Liver (tissue), 9 donors: ENCODE results near the gene CCDC78. TPM values are rescaled to one million over a fixed set of nuclear protein-coding genes. Genes with fewer than 3 reads are reported as not detected.
"Not testable (repeated sequence)": the region's sequence is repeated elsewhere in the genome, so short reads cannot be mapped to it uniquely, and the experiment has no call there.

Experiments used
- DNase-seq: peaks from one replicate; pipeline ENCODE4 v3.0.0-alpha.2; 2017; ENCODE audit warnings: low spot score
- H3K27ac ChIP-seq, 2 donors: one replicate each; pipeline ENCODE4 v1.7.0; 2013; ENCODE audit warnings: inconsistent platforms in 2 of 2, low read length in 2 of 2, control low read depth in 1 of 2, low read depth in 1 of 2, mild to moderate bottlenecking in 1 of 2
- H3K27me3 ChIP-seq, 4 donors: one replicate each; pipeline versions ENCODE4 v1.6.1 to v1.7.0; 2013; ENCODE audit warnings: low read length in 3 of 4, inconsistent platforms in 1 of 4, mild to moderate bottlenecking in 1 of 4, moderate library complexity in 1 of 4; ENCODE audit not compliant: control insufficient read depth in 4 of 4, insufficient read depth in 4 of 4
- H3K36me3 ChIP-seq, 4 donors: one replicate each; pipeline versions ENCODE4 v1.6.1 to v1.7.0; 2013; ENCODE audit warnings: low read length in 3 of 4, mild to moderate bottlenecking in 3 of 4, low read depth in 1 of 4, moderate library complexity in 1 of 4; ENCODE audit not compliant: control insufficient read depth in 4 of 4, insufficient read depth in 3 of 4
- H3K4me1 ChIP-seq, 4 donors: one replicate each; pipeline versions ENCODE4 v1.6.1 to v1.7.0; 2013; ENCODE audit warnings: low read length in 3 of 4, mild to moderate bottlenecking in 3 of 4, moderate library complexity in 1 of 4; ENCODE audit not compliant: control insufficient read depth in 4 of 4, insufficient read depth in 4 of 4
- H3K4me3 ChIP-seq, 3 donors: one replicate each; pipeline versions ENCODE4 v1.6.1 to v1.7.0; 2013; ENCODE audit warnings: low read length in 3 of 3, control low read depth in 1 of 3, low read depth in 1 of 3, mild to moderate bottlenecking in 1 of 3
- H3K9ac ChIP-seq, 2 donors: one replicate each; pipeline ENCODE4 v1.7.0; 2013; ENCODE audit warnings: low read length in 2 of 2, mild to moderate bottlenecking in 2 of 2, moderate library complexity in 2 of 2, control low read depth in 1 of 2, low read depth in 1 of 2
- H3K9me3 ChIP-seq, 4 donors: one replicate each; pipeline versions ENCODE4 v1.6.1 to v1.7.0; 2013; ENCODE audit warnings: low read length in 3 of 4; ENCODE audit not compliant: control insufficient read depth in 4 of 4
- CTCF ChIP-seq: fragments of 150-350 bp; IDR thresholded peaks from 2 replicates; pipeline ENCODE4 v1.5.1; 2017; ENCODE audit warnings: improper control_type of control experiment, low read depth, low read length; ENCODE audit not compliant: missing input control
- EGR1 ChIP-seq, 2 donors: IDR thresholded peaks; 2 replicates each; pipeline ENCODE4 v1.6.1; 2016 to 2018; ENCODE audit warnings: antibody characterized with exemption in 2 of 2, low read depth in 2 of 2
- FOXA1 ChIP-seq: IDR thresholded peaks from 2 replicates; pipeline ENCODE4 v1.6.1; 2016; ENCODE audit warnings: antibody characterized with exemption
- FOXA2 ChIP-seq: IDR thresholded peaks from 2 replicates; pipeline ENCODE4 v1.6.1; 2016; ENCODE audit warnings: antibody characterized with exemption
- GABPA ChIP-seq, 2 donors: IDR thresholded peaks in 1 of 2; conservative IDR thresholded peaks in 1 of 2; 2 replicates each; pipeline ENCODE4 v1.6.1; 2016; ENCODE audit warnings: antibody characterized with exemption in 2 of 2, mild to moderate bottlenecking in 1 of 2, moderate library complexity in 1 of 2
- HNF4A ChIP-seq, 2 donors: conservative IDR thresholded peaks; 2 replicates each; pipeline ENCODE4 v1.6.1; 2016; ENCODE audit warnings: antibody characterized with exemption in 2 of 2, mild to moderate bottlenecking in 2 of 2
- HNF4G ChIP-seq: IDR thresholded peaks from 2 replicates; pipeline ENCODE4 v1.6.1; 2016; ENCODE audit warnings: antibody characterized with exemption
- JUND ChIP-seq, 2 donors: IDR thresholded peaks; 2 replicates each; pipeline ENCODE4 v1.6.1; 2016; ENCODE audit warnings: antibody characterized with exemption in 2 of 2
- MAX ChIP-seq: IDR thresholded peaks from 2 replicates; pipeline ENCODE4 v1.6.1; 2016; ENCODE audit warnings: antibody characterized with exemption
- NR2F2 ChIP-seq: IDR thresholded peaks from 2 replicates; pipeline ENCODE4 v1.6.1; 2016; ENCODE audit warnings: antibody characterized with exemption
- RAD21 ChIP-seq, 2 donors: IDR thresholded peaks; 2 replicates each; pipeline ENCODE4 v1.6.1; 2016; ENCODE audit warnings: antibody characterized with exemption in 2 of 2, mild to moderate bottlenecking in 2 of 2
- RXRA ChIP-seq, 2 donors: IDR thresholded peaks; 2 replicates each; pipeline ENCODE4 v1.6.1; 2017 to 2018; ENCODE audit warnings: antibody characterized with exemption in 2 of 2, mild to moderate bottlenecking in 1 of 2
- SP1 ChIP-seq: IDR thresholded peaks from 2 replicates; pipeline ENCODE4 v1.6.1; 2018; ENCODE audit warnings: antibody characterized with exemption, mild to moderate bottlenecking
- TAF1 ChIP-seq: conservative IDR thresholded peaks from 2 replicates; pipeline ENCODE4 v1.6.1; 2016; ENCODE audit warnings: antibody characterized with exemption, mild to moderate bottlenecking
- YY1 ChIP-seq: IDR thresholded peaks from 2 replicates; pipeline ENCODE4 v1.6.1; 2016; ENCODE audit warnings: antibody characterized with exemption, mild to moderate bottlenecking
- WGBS: extraction: QIAGEN DNeasy Blood & Tissue Kit; methylation state at CpG from one replicate; pipeline ENCODE4 v1.1.7; 2013; 5-methylcytosine and 5-hydroxymethylcytosine counted together
- polyA plus RNA-seq, 2 donors: library from polyadenylated mRNA; stranded (reverse) in 1 of 2; unstranded in 1 of 2; fragments of 200-250 nt in 1 of 2; fragments of >200 nt in 1 of 2; fragmentation: Nextera tagmentation in 1 of 2; extraction: Ambion mirVana in 1 of 2; gene quantifications; one replicate each; pipeline versions ENCODE4 v1.2.1 to v1.2.3, GENCODE V29; 2013 to 2015
- total RNA-seq, 2 donors: library from RNA; depleted of rRNA; stranded (reverse); fragments of >200 nt; gene quantifications; one replicate each; pipeline ENCODE4 v1.2.3, GENCODE V29; 2014
- TF ChIP-seq, protein P1 (sequence below): IDR thresholded peaks from 2 replicates; pipeline ENCODE4 v1.6.1; 2016; ENCODE audit warnings: antibody characterized with exemption
- TF ChIP-seq, protein P2 (sequence below): IDR thresholded peaks from 2 replicates; pipeline ENCODE4 v1.6.1; 2016; ENCODE audit warnings: antibody characterized with exemption, mild to moderate bottlenecking
- TF ChIP-seq, protein P3 (sequence below): IDR thresholded peaks from 2 replicates; pipeline ENCODE4 v1.6.1; 2016; ENCODE audit warnings: antibody characterized with exemption
- donor health status: healthy.
- donor health status: healthy.
- donor health status: healthy.
- donor health status: healthy.
- donor health status: healthy.

CCDC78 gene
- total and polyA plus RNA-seq, 4 donors, result 0.05 to 0.28 (median 0.08) TPM; not detected in 1

GRCh38 chr16:756428-756827 lies 30.2 kb upstream of the CCDC78 start:
- Histone ChIP-seq H3K4me3 (no peak overlapping the region), H3K9ac (no peak overlapping the region), H3K36me3 (no peaks in the 10 kb centered on the region), H3K27ac (no peak overlapping the region), H3K27me3 (no peaks in the 10 kb centered on the region), H3K4me1 (no peaks in the 10 kb centered on the region), H3K9me3 (peaks cover 0 to 5% (median 0%) of the 10 kb centered on the region in 4 donors)
- no peak for TF ChIP-seq TAF1
- TF ChIP-seq HNF4A (conservative IDR thresholded peaks at IDR 0.05), result no peak
- TF ChIP-seq RAD21 (IDR thresholded peaks at IDR 0.05), result no peak
- no peak for TF ChIP-seq CTCF
- TF ChIP-seq NR2F2, result no peak
- TF ChIP-seq MAX, result no peak
- TF ChIP-seq, protein P1, sequence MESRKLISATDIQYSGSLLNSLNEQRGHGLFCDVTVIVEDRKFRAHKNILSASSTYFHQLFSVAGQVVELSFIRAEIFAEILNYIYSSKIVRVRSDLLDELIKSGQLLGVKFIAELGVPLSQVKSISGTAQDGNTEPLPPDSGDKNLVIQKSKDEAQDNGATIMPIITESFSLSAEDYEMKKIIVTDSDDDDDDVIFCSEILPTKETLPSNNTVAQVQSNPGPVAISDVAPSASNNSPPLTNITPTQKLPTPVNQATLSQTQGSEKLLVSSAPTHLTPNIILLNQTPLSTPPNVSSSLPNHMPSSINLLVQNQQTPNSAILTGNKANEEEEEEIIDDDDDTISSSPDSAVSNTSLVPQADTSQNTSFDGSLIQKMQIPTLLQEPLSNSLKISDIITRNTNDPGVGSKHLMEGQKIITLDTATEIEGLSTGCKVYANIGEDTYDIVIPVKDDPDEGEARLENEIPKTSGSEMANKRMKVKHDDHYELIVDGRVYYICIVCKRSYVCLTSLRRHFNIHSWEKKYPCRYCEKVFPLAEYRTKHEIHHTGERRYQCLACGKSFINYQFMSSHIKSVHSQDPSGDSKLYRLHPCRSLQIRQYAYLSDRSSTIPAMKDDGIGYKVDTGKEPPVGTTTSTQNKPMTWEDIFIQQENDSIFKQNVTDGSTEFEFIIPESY, result no peak
- TF ChIP-seq FOXA1, result no peak
- TF ChIP-seq FOXA2, result no peak
- TF ChIP-seq RXRA (IDR thresholded peaks at IDR 0.05), result no peak
- TF ChIP-seq, protein P2, sequence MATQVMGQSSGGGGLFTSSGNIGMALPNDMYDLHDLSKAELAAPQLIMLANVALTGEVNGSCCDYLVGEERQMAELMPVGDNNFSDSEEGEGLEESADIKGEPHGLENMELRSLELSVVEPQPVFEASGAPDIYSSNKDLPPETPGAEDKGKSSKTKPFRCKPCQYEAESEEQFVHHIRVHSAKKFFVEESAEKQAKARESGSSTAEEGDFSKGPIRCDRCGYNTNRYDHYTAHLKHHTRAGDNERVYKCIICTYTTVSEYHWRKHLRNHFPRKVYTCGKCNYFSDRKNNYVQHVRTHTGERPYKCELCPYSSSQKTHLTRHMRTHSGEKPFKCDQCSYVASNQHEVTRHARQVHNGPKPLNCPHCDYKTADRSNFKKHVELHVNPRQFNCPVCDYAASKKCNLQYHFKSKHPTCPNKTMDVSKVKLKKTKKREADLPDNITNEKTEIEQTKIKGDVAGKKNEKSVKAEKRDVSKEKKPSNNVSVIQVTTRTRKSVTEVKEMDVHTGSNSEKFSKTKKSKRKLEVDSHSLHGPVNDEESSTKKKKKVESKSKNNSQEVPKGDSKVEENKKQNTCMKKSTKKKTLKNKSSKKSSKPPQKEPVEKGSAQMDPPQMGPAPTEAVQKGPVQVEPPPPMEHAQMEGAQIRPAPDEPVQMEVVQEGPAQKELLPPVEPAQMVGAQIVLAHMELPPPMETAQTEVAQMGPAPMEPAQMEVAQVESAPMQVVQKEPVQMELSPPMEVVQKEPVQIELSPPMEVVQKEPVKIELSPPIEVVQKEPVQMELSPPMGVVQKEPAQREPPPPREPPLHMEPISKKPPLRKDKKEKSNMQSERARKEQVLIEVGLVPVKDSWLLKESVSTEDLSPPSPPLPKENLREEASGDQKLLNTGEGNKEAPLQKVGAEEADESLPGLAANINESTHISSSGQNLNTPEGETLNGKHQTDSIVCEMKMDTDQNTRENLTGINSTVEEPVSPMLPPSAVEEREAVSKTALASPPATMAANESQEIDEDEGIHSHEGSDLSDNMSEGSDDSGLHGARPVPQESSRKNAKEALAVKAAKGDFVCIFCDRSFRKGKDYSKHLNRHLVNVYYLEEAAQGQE, result no peak
- TF ChIP-seq SP1, result no peak
- TF ChIP-seq, protein P3, sequence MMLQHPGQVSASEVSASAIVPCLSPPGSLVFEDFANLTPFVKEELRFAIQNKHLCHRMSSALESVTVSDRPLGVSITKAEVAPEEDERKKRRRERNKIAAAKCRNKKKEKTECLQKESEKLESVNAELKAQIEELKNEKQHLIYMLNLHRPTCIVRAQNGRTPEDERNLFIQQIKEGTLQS, result no peak
- no peak for TF ChIP-seq EGR1 (IDR thresholded peaks at IDR 0.05; ENCODE audit: low read depth in 2 of 2)
- TF ChIP-seq GABPA (IDR thresholded peaks at IDR 0.05 in 1 of 2, conservative IDR thresholded peaks at IDR 0.05 in 1 of 2), result no peak
- no peak for TF ChIP-seq JUND (IDR thresholded peaks at IDR 0.05)
- TF ChIP-seq HNF4G, result no peak
- 89% methylated on average over 5 of the region's 5 CpGs for WGBS
- no peak for DNase-seq

DNA sequence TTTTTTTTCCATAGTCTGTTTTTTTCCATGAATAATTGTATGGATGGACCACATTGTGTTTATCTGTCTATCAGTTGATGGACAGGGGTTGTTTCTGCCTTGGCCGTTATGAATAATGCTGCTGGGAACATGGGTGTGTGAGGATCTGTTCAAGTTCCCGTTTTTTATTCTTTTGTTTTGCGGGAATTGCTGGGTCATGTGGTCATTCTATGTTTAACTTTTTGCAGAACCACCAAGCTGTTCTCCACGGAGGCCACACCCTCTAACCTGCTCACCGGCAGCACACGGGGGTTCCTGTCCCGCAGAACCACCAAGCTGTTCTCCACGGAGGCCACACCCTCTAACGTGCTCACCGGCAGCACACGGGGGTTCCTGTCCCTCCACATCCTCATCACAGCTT lies 28.4 kb upstream of the CCDC78 start:
- no peak overlapping the region for H3K9ac ChIP-seq
- DNase-seq, result no peak
- H3K4me1 ChIP-seq, result no peaks in the 10 kb centered on the region
- WGBS, result 54% methylated on average over 11 of the region's 11 CpGs
- H3K27me3 ChIP-seq, result no peaks in the 10 kb centered on the region
- TF ChIP-seq SP1 (no peak), HNF4A (conservative IDR thresholded peaks at IDR 0.05) (no peak), FOXA2 (no peak), JUND (IDR thresholded peaks at IDR 0.05) (no peak), TAF1 (no peak), RXRA (IDR thresholded peaks at IDR 0.05) (no peak), YY1 (no peak), FOXA1 (no peak), EGR1 (IDR thresholded peaks at IDR 0.05; ENCODE audit: low read depth in 2 of 2) (no peak), RAD21 (IDR thresholded peaks at IDR 0.05) (no peak)
- TF ChIP-seq, protein P3, result no peak
- H3K36me3 ChIP-seq, result no peaks in the 10 kb centered on the region
- peaks cover 0 to 5% (median 0%) of the 10 kb centered on the region in 4 donors for H3K9me3 ChIP-seq
- H3K4me3 ChIP-seq, result no peak overlapping the region
- no peak overlapping the region for H3K27ac ChIP-seq

DNA sequence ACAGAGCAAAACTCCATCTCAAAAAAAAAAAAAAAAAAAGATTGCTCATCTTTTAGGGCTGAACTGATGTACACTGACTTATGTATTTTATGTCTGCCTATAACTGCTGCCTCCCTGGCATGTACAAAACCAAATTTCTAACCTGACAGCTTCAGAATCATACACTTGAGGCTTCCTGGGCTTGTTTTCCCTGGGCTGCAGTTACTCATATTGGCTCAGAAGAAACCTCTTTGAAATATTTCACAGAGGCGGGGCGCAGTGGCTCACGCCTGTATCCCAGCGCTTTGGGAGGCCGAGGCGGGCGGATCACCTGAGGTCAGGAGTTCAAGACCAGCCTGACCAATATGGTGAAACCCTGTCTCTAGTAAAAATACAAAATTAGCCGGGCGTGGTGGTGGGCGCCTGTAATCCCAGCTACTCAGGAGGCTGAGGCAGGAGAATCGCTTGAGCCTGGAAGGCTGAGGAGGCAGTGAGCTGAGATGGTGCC lies 27.9 kb upstream of the CCDC78 start:
- H3K4me3 ChIP-seq, DNase-seq: not testable (repeated sequence)
- WGBS, result 78% methylated on average over 11 of the region's 11 CpGs

More for the DNA sequence above, 27.9 kb upstream of the CCDC78 start:
- H3K9ac ChIP-seq, H3K4me1 ChIP-seq, H3K36me3 ChIP-seq, H3K27me3 ChIP-seq, H3K9me3 ChIP-seq, H3K27ac ChIP-seq: not testable (repeated sequence)
